Lower leg skin (tissue), 3 donors: Measurements from ENCODE around the gene NTPCR.

Source experiments
- POLR2A ChIP-seq, 2 donors: fragments of 450-650 bp; IDR thresholded peaks; one replicate each; pipeline ENCODE4 v1.6.1; 2016 to 2017; ENCODE audit warnings: antibody characterized with exemption in 2 of 2, mild to moderate bottlenecking in 1 of 2, moderate library complexity in 1 of 2
- TF ChIP-seq, protein P1 (sequence below), 3 donors: fragments of 450-650 bp; IDR thresholded peaks; one replicate each; pipeline ENCODE4 v1.5.1; 2016; ENCODE audit warnings: antibody characterized with exemption in 3 of 3, mild to moderate bottlenecking in 3 of 3, moderate library complexity in 2 of 3

- TF ChIP-seq, protein P1, sequence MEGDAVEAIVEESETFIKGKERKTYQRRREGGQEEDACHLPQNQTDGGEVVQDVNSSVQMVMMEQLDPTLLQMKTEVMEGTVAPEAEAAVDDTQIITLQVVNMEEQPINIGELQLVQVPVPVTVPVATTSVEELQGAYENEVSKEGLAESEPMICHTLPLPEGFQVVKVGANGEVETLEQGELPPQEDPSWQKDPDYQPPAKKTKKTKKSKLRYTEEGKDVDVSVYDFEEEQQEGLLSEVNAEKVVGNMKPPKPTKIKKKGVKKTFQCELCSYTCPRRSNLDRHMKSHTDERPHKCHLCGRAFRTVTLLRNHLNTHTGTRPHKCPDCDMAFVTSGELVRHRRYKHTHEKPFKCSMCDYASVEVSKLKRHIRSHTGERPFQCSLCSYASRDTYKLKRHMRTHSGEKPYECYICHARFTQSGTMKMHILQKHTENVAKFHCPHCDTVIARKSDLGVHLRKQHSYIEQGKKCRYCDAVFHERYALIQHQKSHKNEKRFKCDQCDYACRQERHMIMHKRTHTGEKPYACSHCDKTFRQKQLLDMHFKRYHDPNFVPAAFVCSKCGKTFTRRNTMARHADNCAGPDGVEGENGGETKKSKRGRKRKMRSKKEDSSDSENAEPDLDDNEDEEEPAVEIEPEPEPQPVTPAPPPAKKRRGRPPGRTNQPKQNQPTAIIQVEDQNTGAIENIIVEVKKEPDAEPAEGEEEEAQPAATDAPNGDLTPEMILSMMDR (IDR thresholded peaks at IDR 0.05), result no peak
- no peak for TF ChIP-seq POLR2A (IDR thresholded peaks at IDR 0.05)
Observed at GRCh38 chr1:232942413-232943294, 7.8 kb upstream of the NTPCR start.
